ENCODE results near the gene IRX3.

The IRX3 gene

GRCh38 chr16:54286366-54287130 lies at the start of gene IRX3:
Gene IRX3 (minus strand): TSS chr16:54286787. CDS start chr16:54286050, 737 bp downstream.
- peak within 1 kb of the TSS; percentile 75 to 79 for H3K4me3 ChIP-seq (ENCODE audit: low read length in 2 of 2)
- peak within 1 kb of the TSS in 1 of 2 donors; percentile 37 for H3K9ac ChIP-seq (ENCODE audit: low read length in 2 of 2)
- H3K4me1 ChIP-seq (ENCODE audit: control insufficient read depth, insufficient read depth, low read length), result peaks cover 52% of the 10 kb centered on the region
- no peaks in the 10 kb centered on the region for H3K36me3 ChIP-seq (ENCODE audit: control insufficient read depth in 2 of 2, insufficient read depth in 2 of 2, low read length in 2 of 2)
- no peaks in the 10 kb centered on the region for H3K9me3 ChIP-seq (ENCODE audit: control insufficient read depth in 2 of 2, low read length in 2 of 2)
- no peak within 1 kb of the TSS for H3K27ac ChIP-seq (ENCODE audit: low read length)
- H3K27me3 ChIP-seq (ENCODE audit: control insufficient read depth in 1 of 2, insufficient read depth in 2 of 2, low read length in 2 of 2), result peaks cover 65 to 90% of the 10 kb centered on the region in 2 donors

- no peak overlapping the region for H3K4me3 ChIP-seq (ENCODE audit: low read length in 2 of 2)
- no peaks in the 10 kb centered on the region for H3K36me3 ChIP-seq (ENCODE audit: control insufficient read depth in 2 of 2, insufficient read depth in 2 of 2, low read length in 2 of 2)
- peaks cover 5 to 7% of the 10 kb centered on the region in 2 donors for H3K27me3 ChIP-seq (ENCODE audit: control insufficient read depth in 1 of 2, insufficient read depth in 2 of 2, low read length in 2 of 2)
- H3K27ac ChIP-seq (ENCODE audit: low read length), result no peak overlapping the region
- H3K9me3 ChIP-seq (ENCODE audit: control insufficient read depth in 2 of 2, low read length in 2 of 2), result no peaks in the 10 kb centered on the region
- no peak overlapping the region for H3K9ac ChIP-seq (ENCODE audit: low read length in 2 of 2)
- H3K4me1 ChIP-seq (ENCODE audit: control insufficient read depth, insufficient read depth, low read length), result no peaks in the 10 kb centered on the region
These were observed 48.6 kb upstream of the IRX3 start for GRCh38 chr16:54335230-54335629.

- H3K4me3 ChIP-seq (ENCODE audit: low read length in 2 of 2), result no peak overlapping the region
- no peaks in the 10 kb centered on the region for H3K4me1 ChIP-seq (ENCODE audit: control insufficient read depth, insufficient read depth, low read length)
- peaks cover 5% of the 10 kb centered on the region in 2 donors for H3K27me3 ChIP-seq (ENCODE audit: control insufficient read depth in 1 of 2, insufficient read depth in 2 of 2, low read length in 2 of 2)
- no peak overlapping the region for H3K27ac ChIP-seq (ENCODE audit: low read length)
- no peaks in the 10 kb centered on the region for H3K36me3 ChIP-seq (ENCODE audit: control insufficient read depth in 2 of 2, insufficient read depth in 2 of 2, low read length in 2 of 2)
- no peaks in the 10 kb centered on the region for H3K9me3 ChIP-seq (ENCODE audit: control insufficient read depth in 2 of 2, low read length in 2 of 2)
- no peak overlapping the region for H3K9ac ChIP-seq (ENCODE audit: low read length in 2 of 2)
These were observed 47.6 kb upstream of the IRX3 start for GRCh38 chr16:54334208-54334607.

GRCh38 chr16:54331241-54332002 lies 44.8 kb upstream of the IRX3 start:
- Histone ChIP-seq H3K4me3 (ENCODE audit: low read length in 2 of 2) (no peak overlapping the region), H3K9me3 (ENCODE audit: control insufficient read depth in 2 of 2, low read length in 2 of 2) (no peaks in the 10 kb centered on the region), H3K36me3 (ENCODE audit: control insufficient read depth in 2 of 2, insufficient read depth in 2 of 2, low read length in 2 of 2) (no peaks in the 10 kb centered on the region)

GRCh38 chr16:54327609-54328008 lies 41.0 kb upstream of the IRX3 start:
- H3K27ac ChIP-seq (ENCODE audit: low read length), result no peak overlapping the region
- H3K4me3 ChIP-seq (ENCODE audit: low read length in 2 of 2), result no peak overlapping the region
- H3K27me3 ChIP-seq (ENCODE audit: control insufficient read depth in 1 of 2, insufficient read depth in 2 of 2, low read length in 2 of 2), result peaks cover 5 to 9% of the 10 kb centered on the region in 2 donors
- H3K4me1 ChIP-seq (ENCODE audit: control insufficient read depth, insufficient read depth, low read length), result no peaks in the 10 kb centered on the region
- H3K9ac ChIP-seq (ENCODE audit: low read length in 2 of 2), result no peak overlapping the region
- H3K9me3 ChIP-seq (ENCODE audit: control insufficient read depth in 2 of 2, low read length in 2 of 2), result no peaks in the 10 kb centered on the region
- H3K36me3 ChIP-seq (ENCODE audit: control insufficient read depth in 2 of 2, insufficient read depth in 2 of 2, low read length in 2 of 2), result no peaks in the 10 kb centered on the region

More at GRCh38 chr16:54331241-54332002, 44.8 kb upstream of the IRX3 start:
- Histone ChIP-seq H3K4me1 (ENCODE audit: control insufficient read depth, insufficient read depth, low read length) (no peaks in the 10 kb centered on the region), H3K9ac (ENCODE audit: low read length in 2 of 2) (no peak overlapping the region), H3K27ac (ENCODE audit: low read length) (no peak overlapping the region), H3K27me3 (ENCODE audit: control insufficient read depth in 1 of 2, insufficient read depth in 2 of 2, low read length in 2 of 2) (peaks cover 5 to 9% of the 10 kb centered on the region in 2 donors)

- H3K4me1 ChIP-seq (ENCODE audit: control insufficient read depth, insufficient read depth, low read length), result no peaks in the 10 kb centered on the region
- no peak overlapping the region for H3K4me3 ChIP-seq (ENCODE audit: low read length in 2 of 2)
- H3K36me3 ChIP-seq (ENCODE audit: control insufficient read depth in 2 of 2, insufficient read depth in 2 of 2, low read length in 2 of 2), result no peaks in the 10 kb centered on the region
- no peak overlapping the region for H3K27ac ChIP-seq (ENCODE audit: low read length)
- H3K9ac ChIP-seq (ENCODE audit: low read length in 2 of 2), result no peak overlapping the region
- H3K9me3 ChIP-seq (ENCODE audit: control insufficient read depth in 2 of 2, low read length in 2 of 2), result no peaks in the 10 kb centered on the region
- peaks cover 5 to 7% of the 10 kb centered on the region in 2 donors for H3K27me3 ChIP-seq (ENCODE audit: control insufficient read depth in 1 of 2, insufficient read depth in 2 of 2, low read length in 2 of 2)
These were observed 39.7 kb upstream of the IRX3 start for GRCh38 chr16:54326266-54326662.

GRCh38 chr16:54325616-54326265 lies 39.2 kb upstream of the IRX3 start:
- Histone ChIP-seq H3K4me3 (ENCODE audit: low read length in 2 of 2) (no peak overlapping the region), H3K9ac (ENCODE audit: low read length in 2 of 2) (no peak overlapping the region), H3K36me3 (ENCODE audit: control insufficient read depth in 2 of 2, insufficient read depth in 2 of 2, low read length in 2 of 2) (no peaks in the 10 kb centered on the region), H3K4me1 (ENCODE audit: control insufficient read depth, insufficient read depth, low read length) (no peaks in the 10 kb centered on the region), H3K27me3 (ENCODE audit: control insufficient read depth in 1 of 2, insufficient read depth in 2 of 2, low read length in 2 of 2) (peaks cover under 1 to 7% of the 10 kb centered on the region in 2 donors), H3K27ac (ENCODE audit: low read length) (no peak overlapping the region), H3K9me3 (ENCODE audit: control insufficient read depth in 2 of 2, low read length in 2 of 2) (no peaks in the 10 kb centered on the region)

- Histone ChIP-seq H3K27me3 (ENCODE audit: control insufficient read depth in 1 of 2, insufficient read depth in 2 of 2, low read length in 2 of 2) (peaks cover 0 to 5% of the 10 kb centered on the region in 2 donors), H3K27ac (ENCODE audit: low read length) (no peak overlapping the region), H3K36me3 (ENCODE audit: control insufficient read depth in 2 of 2, insufficient read depth in 2 of 2, low read length in 2 of 2) (no peaks in the 10 kb centered on the region), H3K4me1 (ENCODE audit: control insufficient read depth, insufficient read depth, low read length) (no peaks in the 10 kb centered on the region), H3K9me3 (ENCODE audit: control insufficient read depth in 2 of 2, low read length in 2 of 2) (no peaks in the 10 kb centered on the region), H3K9ac (ENCODE audit: low read length in 2 of 2) (no peak overlapping the region), H3K4me3 (ENCODE audit: low read length in 2 of 2) (no peak overlapping the region)
These were observed 38.1 kb upstream of the IRX3 start for GRCh38 chr16:54324716-54325115.

- H3K27me3 ChIP-seq (ENCODE audit: control insufficient read depth in 1 of 2, insufficient read depth in 2 of 2, low read length in 2 of 2), result no peaks in the 10 kb centered on the region
- no peak overlapping the region for H3K4me3 ChIP-seq (ENCODE audit: low read length in 2 of 2)
- H3K9ac ChIP-seq (ENCODE audit: low read length in 2 of 2), result no peak overlapping the region
- H3K4me1 ChIP-seq (ENCODE audit: control insufficient read depth, insufficient read depth, low read length), result no peaks in the 10 kb centered on the region
- H3K36me3 ChIP-seq (ENCODE audit: control insufficient read depth in 2 of 2, insufficient read depth in 2 of 2, low read length in 2 of 2), result no peaks in the 10 kb centered on the region
- H3K27ac ChIP-seq (ENCODE audit: low read length), result no peak overlapping the region
- no peaks in the 10 kb centered on the region for H3K9me3 ChIP-seq (ENCODE audit: control insufficient read depth in 2 of 2, low read length in 2 of 2)
These were observed 34.2 kb upstream of the IRX3 start for GRCh38 chr16:54320697-54321340.

GRCh38 chr16:54318941-54319340 lies 32.4 kb upstream of the IRX3 start:
- H3K36me3 ChIP-seq (ENCODE audit: control insufficient read depth in 2 of 2, insufficient read depth in 2 of 2, low read length in 2 of 2), result no peaks in the 10 kb centered on the region
- H3K9ac ChIP-seq (ENCODE audit: low read length in 2 of 2), result no peak overlapping the region
- no peaks in the 10 kb centered on the region for H3K27me3 ChIP-seq (ENCODE audit: control insufficient read depth in 1 of 2, insufficient read depth in 2 of 2, low read length in 2 of 2)
- H3K4me1 ChIP-seq (ENCODE audit: control insufficient read depth, insufficient read depth, low read length), result no peaks in the 10 kb centered on the region
- H3K9me3 ChIP-seq (ENCODE audit: control insufficient read depth in 2 of 2, low read length in 2 of 2), result no peaks in the 10 kb centered on the region
- H3K27ac ChIP-seq (ENCODE audit: low read length), result no peak overlapping the region
- H3K4me3 ChIP-seq (ENCODE audit: low read length in 2 of 2), result no peak overlapping the region
